GM23338 (cell line): Measurements from ENCODE around the gene BRCC3.

Experiments used
- EZH2 ChIP-seq: fragments of 200-600 bp; sonication (generic); IDR thresholded peaks from one replicate; pipeline ENCODE4 v1.8.0; 2017; ENCODE audit warnings: antibody characterized with exemption, mild to moderate bottlenecking, low read depth; ENCODE audit not compliant: unreplicated experiment
- EZH2phosphoT487 ChIP-seq: fragments of 200-600 bp; sonication (generic); IDR thresholded peaks from one replicate; pipeline ENCODE4 v1.8.1; 2018; ENCODE audit warnings: antibody characterized with exemption; ENCODE audit not compliant: unreplicated experiment
- POLR2AphosphoS5 ChIP-seq: IDR thresholded peaks from 2 replicates; pipeline ENCODE4 v1.6.1; 2016; ENCODE audit warnings: antibody characterized with exemption, low read depth
- TF ChIP-seq, protein P1 (sequence below), 2 experiments: fragments of 200-600 bp in 1 of 2; sonication (generic) in 1 of 2; conservative IDR thresholded peaks; 2 replicates each; pipeline versions ENCODE4 v1.5.1 to v1.6.1; 2016 to 2017; ENCODE audit warnings: antibody characterized with exemption in 2 of 2, low read depth in 2 of 2, mild to moderate bottlenecking in 2 of 2, moderate library complexity in 1 of 2

DNA sequence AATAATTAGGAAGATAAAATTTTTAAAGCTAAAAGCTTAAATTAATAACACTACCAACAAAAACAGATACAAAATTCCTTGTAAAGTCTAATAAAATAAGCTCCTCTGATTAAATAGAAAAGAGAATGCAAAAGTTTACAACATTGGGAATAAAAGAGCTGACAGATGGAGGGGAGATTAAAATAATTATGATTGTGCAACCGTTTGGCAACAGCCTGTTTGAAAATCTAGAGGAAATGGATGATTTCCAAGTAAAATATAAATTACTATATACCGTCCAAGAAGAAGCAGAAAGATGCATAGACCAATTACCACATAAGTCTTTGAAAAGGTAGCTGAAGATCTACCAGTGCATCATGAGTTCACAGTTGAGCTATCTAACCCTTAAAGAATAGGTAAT, 98.6 kb downstream of the BRCC3 start:
- TF ChIP-seq POLR2AphosphoS5 (no peak), EZH2 (no peak), EZH2phosphoT487 (no peak)
- TF ChIP-seq, protein P1, sequence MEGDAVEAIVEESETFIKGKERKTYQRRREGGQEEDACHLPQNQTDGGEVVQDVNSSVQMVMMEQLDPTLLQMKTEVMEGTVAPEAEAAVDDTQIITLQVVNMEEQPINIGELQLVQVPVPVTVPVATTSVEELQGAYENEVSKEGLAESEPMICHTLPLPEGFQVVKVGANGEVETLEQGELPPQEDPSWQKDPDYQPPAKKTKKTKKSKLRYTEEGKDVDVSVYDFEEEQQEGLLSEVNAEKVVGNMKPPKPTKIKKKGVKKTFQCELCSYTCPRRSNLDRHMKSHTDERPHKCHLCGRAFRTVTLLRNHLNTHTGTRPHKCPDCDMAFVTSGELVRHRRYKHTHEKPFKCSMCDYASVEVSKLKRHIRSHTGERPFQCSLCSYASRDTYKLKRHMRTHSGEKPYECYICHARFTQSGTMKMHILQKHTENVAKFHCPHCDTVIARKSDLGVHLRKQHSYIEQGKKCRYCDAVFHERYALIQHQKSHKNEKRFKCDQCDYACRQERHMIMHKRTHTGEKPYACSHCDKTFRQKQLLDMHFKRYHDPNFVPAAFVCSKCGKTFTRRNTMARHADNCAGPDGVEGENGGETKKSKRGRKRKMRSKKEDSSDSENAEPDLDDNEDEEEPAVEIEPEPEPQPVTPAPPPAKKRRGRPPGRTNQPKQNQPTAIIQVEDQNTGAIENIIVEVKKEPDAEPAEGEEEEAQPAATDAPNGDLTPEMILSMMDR (conservative IDR thresholded peaks at IDR 0.05; ENCODE audit: low read depth in 2 of 2) = no peak
